K562 (cell line): ENCODE measurements around the gene STX3. TPM values are rescaled to one million over a fixed set of nuclear protein-coding genes. Genes with fewer than 3 reads are reported as not detected.

Source experiments
- BCLAF1 ChIP-seq, 2 experiments: fragments of 450-650 bp in 1 of 2; IDR thresholded peaks; 2 replicates each; pipeline ENCODE4 v1.6.1; 2011 to 2017; ENCODE audit warnings: low read depth in 2 of 2, antibody characterized with exemption in 1 of 2, borderline replicate concordance in 1 of 2, low read length in 1 of 2, mild to moderate bottlenecking in 1 of 2, mixed read lengths in 1 of 2; ENCODE audit not compliant: control insufficient read depth in 1 of 2
- CXXC5 ChIP-seq: fragments of 250-450 bp; sonication (Bioruptor Pico); IDR thresholded peaks from 2 replicates; pipeline ENCODE4 v1.8.0; 2022; ENCODE audit warnings: inconsistent platforms, mild to moderate bottlenecking, moderate library complexity
- GABPB1 ChIP-seq: sonication (generic); formaldehyde crosslinking; IDR thresholded peaks from 2 replicates; pipeline ENCODE4 v1.8.0; 2022; ENCODE audit warnings: mild to moderate bottlenecking, missing genetic modification reagents
- GTF2B ChIP-seq: IDR thresholded peaks from 2 replicates; pipeline ENCODE4 v1.6.1; 2011; ENCODE audit not compliant: insufficient read length; ENCODE audit errors: extremely low read depth
- KDM1A ChIP-seq, 2 experiments: fragments of 450-650 bp; IDR thresholded peaks; 2 replicates each; pipeline ENCODE4 v1.6.1; 2016; ENCODE audit warnings: mild to moderate bottlenecking in 2 of 2
- LARP7 ChIP-seq: fragments of 450-650 bp; IDR thresholded peaks from 2 replicates; pipeline ENCODE4 v1.6.1; 2016
- MIER1 ChIP-seq: fragments of 450-650 bp; IDR thresholded peaks from 2 replicates; pipeline ENCODE4 v1.6.1; 2016; ENCODE audit warnings: antibody characterized with exemption, mild to moderate bottlenecking, low read depth
- RNF2 ChIP-seq: sonication (generic); IDR thresholded peaks from 2 replicates; pipeline ENCODE4 v1.6.1; 2016
- RUNX1 ChIP-seq: sonication (generic); IDR thresholded peaks from 2 replicates; pipeline ENCODE4 v1.6.1; 2016; ENCODE audit warnings: antibody characterized with exemption, low read depth
- SMAD1 ChIP-seq: fragments of 150-350 bp; IDR thresholded peaks from 2 replicates; pipeline ENCODE4 v1.6.1; 2014; ENCODE audit warnings: low read length, low read depth; ENCODE audit not compliant: partially characterized antibody
- STAT5A ChIP-seq: IDR thresholded peaks from 2 replicates; pipeline ENCODE4 v1.6.1; 2012; ENCODE audit warnings: low read length, inconsistent platforms, borderline replicate concordance
- THAP7 ChIP-seq: fragments of 250-450 bp; sonication (Bioruptor Pico); IDR thresholded peaks from 2 replicates; pipeline ENCODE4 v1.5.0; 2021
- THRAP3 ChIP-seq: fragments of 450-650 bp; IDR thresholded peaks from 2 replicates; pipeline ENCODE4 v1.6.1; 2016; ENCODE audit warnings: mild to moderate bottlenecking, inconsistent platforms, borderline replicate concordance
- TRIM28 ChIP-seq: fragments of 450-650 bp; IDR thresholded peaks from 2 replicates; pipeline ENCODE4 v1.6.1; 2017
- U2AF2 ChIP-seq: fragments of 200-400 bp; formaldehyde crosslinking; optimal IDR thresholded peaks from 2 replicates; pipeline ENCODE3; 2017; ENCODE audit warnings: low read depth, mild to moderate bottlenecking, low read length
- ZEB2 ChIP-seq: fragments of 450-650 bp; IDR thresholded peaks from 2 replicates; pipeline ENCODE4 v1.6.1; 2016
- ZNF263 ChIP-seq: sonication (generic); formaldehyde crosslinking; IDR thresholded peaks from 2 replicates; pipeline ENCODE4 v1.8.0; 2022; ENCODE audit warnings: mild to moderate bottlenecking, missing genetic modification reagents, borderline replicate concordance
- ZNF280A ChIP-seq: fragments of 450-650 bp; IDR thresholded peaks from 2 replicates; pipeline ENCODE4 v1.6.1; 2018; ENCODE audit warnings: mild to moderate bottlenecking, low read depth; ENCODE audit not compliant: partially characterized antibody
- ZNF592 ChIP-seq: fragments of 450-650 bp; IDR thresholded peaks from 2 replicates; pipeline ENCODE4 v1.6.1; 2017; ENCODE audit warnings: antibody characterized with exemption, mild to moderate bottlenecking
- polyA plus RNA-seq, 8 experiments: library from polyadenylated mRNA; depleted of rRNA in 4 of 8; stranded (reverse) in 5 of 8; unstranded in 3 of 8; fragments of >200 nt; fragmentation: Nextera tagmentation in 2 of 8; fragmentation: Illumina TruSeq in 1 of 8; extraction: Ambion mirVana in 2 of 8; extraction: Trizol in 1 of 8; gene quantifications; 2 replicates each; pipeline versions ENCODE4 v1.2.1 to v1.2.3, GENCODE V29; 2011 to 2014; ENCODE audit warnings: inconsistent platforms in 1 of 8, missing spikeins in 1 of 8
- total RNA-seq, 7 experiments: library from RNA; depleted of rRNA in 6 of 7; stranded (reverse); fragments of >200 nt in 6 of 7; fragmentation: Illumina TruSeq in 2 of 7; extraction: Trizol in 2 of 7; gene quantifications; 2 replicates each; pipeline versions ENCODE4 v1.2.1 to v1.2.3, GENCODE V29; 2011 to 2021; ENCODE audit warnings: low replicate concordance in 1 of 7

STX3 gene
- total and polyA plus RNA-seq, 9 of the 15 experiments (the other 6 are each of a cell fraction or from before 2014, with no cell fraction given) = 12.0 to 91.6 (median 48.7) TPM

- TF ChIP-seq ZNF592 = no peak
- 0 out of 2 replicates have a peak, but pooled peaks have one; percentile 23 for TF ChIP-seq ZEB2
- no peak for TF ChIP-seq THAP7 (CRISPR knock-in tag)
- no peak for TF ChIP-seq TRIM28
- no peak for TF ChIP-seq U2AF2
- peak; percentile 65 for TF ChIP-seq CXXC5
- no peak for TF ChIP-seq BCLAF1 (IDR thresholded peaks at IDR 0.05; ENCODE audit: borderline replicate concordance in 1 of 2, control insufficient read depth in 1 of 2, low read depth in 2 of 2, low read length in 1 of 2)
- TF ChIP-seq LARP7 = no peak
- no peak for TF ChIP-seq ZNF263 (CRISPR knock-in tag)
- no peak for TF ChIP-seq ZNF280A
- TF ChIP-seq SMAD1 = no peak
- TF ChIP-seq STAT5A = peak; percentile 36; the same call in 1 of the 2 replicates
- TF ChIP-seq KDM1A (IDR thresholded peaks at IDR 0.05) = peak in 1 of 2 experiments; percentile 51; a peak in 1 of 4 replicates
- no peak for TF ChIP-seq RUNX1
- TF ChIP-seq RNF2 = no peak
- TF ChIP-seq THRAP3 = no peak
- TF ChIP-seq GTF2B = no peak
- TF ChIP-seq MIER1 = no peak
- TF ChIP-seq GABPB1 = no peak
These were observed 11.5 kb downstream of the STX3 start (continued) for GRCh38 chr11:59766542-59767224.
